GM23248 (cell line): Measurements from ENCODE around the gene NOXO1.

ENCODE experiments used
- EZH2 ChIP-seq: fragments of 200-600 bp; sonication (generic); IDR thresholded peaks from 2 replicates; pipeline ENCODE4 v1.6.1; 2018; ENCODE audit warnings: antibody characterized with exemption, mild to moderate bottlenecking; ENCODE audit not compliant: insufficient read depth, poor library complexity, severe bottlenecking
- EZH2phosphoT487 ChIP-seq: fragments of 200-600 bp; sonication (generic); IDR thresholded peaks from 2 replicates; pipeline ENCODE4 v1.6.1; 2018; ENCODE audit warnings: antibody characterized with exemption, moderate library complexity, mild to moderate bottlenecking, low read depth; ENCODE audit not compliant: insufficient read depth

GRCh38 chr16:2001456-2002355 lies 20.4 kb upstream of the NOXO1 start:
- TF ChIP-seq EZH2phosphoT487 (no peak), EZH2 (no peak)
